ENCODE data around the gene PANK1. TPM values are rescaled to one million over a fixed set of nuclear protein-coding genes. Genes with fewer than 3 reads are reported as not detected.

Gene PANK1
- total RNA-seq, 1 experiment from 2014 or later, result 24.9 TPM

GRCh38 chr10:89625041-89625765, 19.8 kb downstream of the PANK1 start:
- no peak for DNase-seq (ENCODE audit: low spot score)

More at GRCh38 chr10:89625041-89625765, 19.8 kb downstream of the PANK1 start:
- ChIA-PET POLR2A (interaction anchor here (1.6 kb wide), 1 partner anchor 18 kb away, joined by 9 read pairs; no protein-coding TSS in a partner anchor), CTCF (interaction anchor here (2.1 kb wide), 1 partner anchor 19 kb away, joined by 8 read pairs; no protein-coding TSS in a partner anchor)
- peaks cover 13% of the 10 kb centered on the region for H3K4me1 Mint-ChIP-seq
- H3K27me3 Mint-ChIP-seq (ENCODE audit: low read depth), result peaks cover 2% of the 10 kb centered on the region; the same call in 1 of the 2 replicates
- no peak overlapping the region for H3K4me3 Mint-ChIP-seq
- ATAC-seq, result 0 out of 2 replicates have a peak, but pooled peaks have one; percentile 18
- peaks cover 33% of the 10 kb centered on the region for H3K36me3 Mint-ChIP-seq
- H3K27ac Mint-ChIP-seq, result 0 out of 2 replicates have a peak overlapping the region, but pooled peaks have one; percentile 5
- TF ChIP-seq ZMAT4 (CRISPR knock-in tag; IDR thresholded peaks at IDR 0.05), result no peak
- no peak for TF ChIP-seq ARID4B (CRISPR knock-in tag; IDR thresholded peaks at IDR 0.05; ENCODE audit: borderline replicate concordance)
- TF ChIP-seq ATF2 (CRISPR knock-in tag; IDR thresholded peaks at IDR 0.05; ENCODE audit: borderline replicate concordance, low read depth), result no peak
- TF ChIP-seq ZNF232 (CRISPR knock-in tag; IDR thresholded peaks at IDR 0.05), result no peak
- no peak for TF ChIP-seq ZNF671 (CRISPR knock-in tag; IDR thresholded peaks at IDR 0.05)
- no peak for TF ChIP-seq ESRRA (CRISPR knock-in tag; IDR thresholded peaks at IDR 0.05; ENCODE audit: borderline replicate concordance)
- TF ChIP-seq ATF3 (CRISPR knock-in tag; conservative IDR thresholded peaks at IDR 0.05), result no peak
- no peak for TF ChIP-seq CDX4 (CRISPR knock-in tag; IDR thresholded peaks at IDR 0.05; ENCODE audit: borderline replicate concordance)
- TF ChIP-seq GTF2I (CRISPR knock-in tag; conservative IDR thresholded peaks at IDR 0.05), result no peak
- no peak for TF ChIP-seq FOXJ3 (CRISPR knock-in tag; IDR thresholded peaks at IDR 0.05; ENCODE audit: borderline replicate concordance)
- TF ChIP-seq ZNF138 (CRISPR knock-in tag; conservative IDR thresholded peaks at IDR 0.05), result no peak
- no peak for TF ChIP-seq PRRX2 (CRISPR knock-in tag; IDR thresholded peaks at IDR 0.05)
- TF ChIP-seq ZNF219 (CRISPR knock-in tag; IDR thresholded peaks at IDR 0.05; ENCODE audit: borderline replicate concordance), result no peak
- TF ChIP-seq NFATC4 (CRISPR knock-in tag; IDR thresholded peaks at IDR 0.05), result no peak
- H3K9me3 Mint-ChIP-seq, result peaks cover 27% of the 10 kb centered on the region
